ENCODE results near the gene DNAJC11.
"Not testable (repeated sequence)": the region's sequence is repeated elsewhere in the genome, so short reads cannot be mapped to it uniquely, and the experiment has no call there.

The DNAJC11 gene

DNA sequence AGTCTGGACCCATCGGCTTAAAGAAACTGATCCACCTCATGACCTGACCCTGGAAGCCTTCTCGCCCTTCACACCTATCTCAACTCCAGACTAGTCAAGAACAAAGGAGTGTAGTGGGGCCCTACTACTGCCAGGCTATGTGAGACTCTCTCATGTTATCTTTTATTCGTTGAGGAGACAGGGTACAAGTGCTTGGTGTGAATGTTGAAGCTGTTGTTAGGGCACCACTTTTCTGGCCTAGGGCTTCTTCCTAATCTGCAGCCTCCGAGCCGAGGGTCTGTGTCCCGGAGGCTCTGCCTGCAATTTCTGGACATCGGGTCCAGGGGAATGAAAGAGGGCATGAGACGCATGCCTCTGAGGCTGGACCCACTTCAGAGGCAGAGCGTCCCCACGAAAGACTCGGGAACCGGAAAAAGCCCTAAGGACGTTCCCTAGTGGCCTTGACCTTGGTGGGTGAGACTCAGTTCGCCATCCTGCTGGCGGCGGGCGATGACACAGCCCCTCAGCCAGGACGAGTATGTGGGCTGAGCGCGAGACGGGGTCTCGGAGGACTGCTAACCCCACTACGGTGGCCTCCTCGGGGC, 671 bp downstream of the DNAJC11 start:
- DNase-seq: no peak
- intact Hi-C loops (cut with DNase I): loop anchor here (1.0 to 10.0 kb wide), 3 partner anchors 76 to 147 kb away; partner anchors contain the start of genes NOL9 and THAP3

DNA sequence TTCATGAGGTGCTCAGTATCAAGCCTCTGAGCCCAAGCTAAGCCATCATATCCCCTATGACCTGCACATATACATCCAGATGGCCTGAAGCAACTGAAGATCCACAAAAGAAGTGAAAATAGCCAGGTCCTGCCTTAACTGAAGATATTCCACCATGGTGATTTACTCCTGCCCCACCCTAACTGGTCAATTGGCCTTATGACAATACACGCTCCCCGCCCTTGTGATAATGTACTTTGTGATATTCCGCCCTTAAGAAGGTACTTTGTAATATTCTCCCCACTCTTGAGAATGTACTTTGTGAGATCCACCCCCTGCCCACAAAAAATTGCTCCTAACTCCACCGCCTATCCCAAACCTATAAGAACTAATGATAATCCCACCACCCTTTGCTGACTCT, 1.7 kb downstream of the DNAJC11 start:
- not testable (repeated sequence) for DNase-seq
- intact Hi-C loops (cut with DNase I): loop anchor here (5.0 to 10.0 kb wide), 2 partner anchors 75 to 82 kb away; partner anchors contain the start of gene THAP3

DNA sequence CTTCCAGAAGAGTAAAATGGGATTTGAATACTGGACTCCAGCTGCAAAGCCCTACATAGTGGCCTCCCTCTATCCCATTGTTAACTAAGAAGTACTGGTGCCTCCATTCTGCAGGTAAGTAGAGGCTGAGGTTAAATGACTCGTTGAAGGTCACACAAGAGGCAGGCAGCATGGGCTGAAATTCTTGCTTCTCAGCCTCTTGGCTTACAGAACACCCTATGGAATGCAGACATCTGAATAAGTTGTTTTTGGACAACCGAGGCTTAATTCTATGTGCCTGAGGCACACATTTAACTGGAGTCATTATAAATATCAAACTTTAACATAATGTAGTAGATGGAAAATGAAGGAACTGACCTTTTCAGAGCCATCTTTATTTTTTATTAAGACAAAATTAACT, 5.7 kb downstream of the DNAJC11 start:
- intact Hi-C loops (cut with DNase I): no loop called here
- no peak for DNase-seq

DNA sequence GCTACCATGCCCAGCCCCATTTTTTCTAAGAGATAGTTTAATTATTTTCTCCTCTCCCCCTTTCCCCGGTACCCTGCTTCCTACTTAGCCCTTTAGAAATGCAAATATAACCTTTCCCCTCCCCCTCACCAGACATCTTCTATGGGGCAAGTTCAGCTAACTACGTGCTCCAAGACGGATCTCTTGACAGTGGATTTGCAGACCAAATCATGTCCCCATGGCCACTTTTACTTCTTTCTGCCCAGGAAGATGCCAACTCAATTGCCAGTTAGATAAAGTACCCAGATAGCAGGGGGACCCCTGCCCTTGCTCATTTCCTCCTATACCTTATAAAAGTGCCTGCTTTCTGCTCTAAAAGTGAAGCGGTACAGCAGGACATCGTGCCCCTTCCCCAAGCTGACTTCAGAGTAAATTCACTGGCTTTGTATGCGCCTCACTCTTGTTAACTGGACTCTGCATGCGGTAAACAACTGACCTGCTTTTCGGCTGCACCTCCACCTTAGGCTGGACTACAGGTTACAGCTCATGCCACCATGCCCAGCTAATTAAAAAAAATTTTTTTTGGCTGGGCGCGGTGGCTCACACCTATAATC, 7.4 kb downstream of the DNAJC11 start:
- intact Hi-C loops (cut with DNase I): no loop called here
- no peak for DNase-seq

DNA sequence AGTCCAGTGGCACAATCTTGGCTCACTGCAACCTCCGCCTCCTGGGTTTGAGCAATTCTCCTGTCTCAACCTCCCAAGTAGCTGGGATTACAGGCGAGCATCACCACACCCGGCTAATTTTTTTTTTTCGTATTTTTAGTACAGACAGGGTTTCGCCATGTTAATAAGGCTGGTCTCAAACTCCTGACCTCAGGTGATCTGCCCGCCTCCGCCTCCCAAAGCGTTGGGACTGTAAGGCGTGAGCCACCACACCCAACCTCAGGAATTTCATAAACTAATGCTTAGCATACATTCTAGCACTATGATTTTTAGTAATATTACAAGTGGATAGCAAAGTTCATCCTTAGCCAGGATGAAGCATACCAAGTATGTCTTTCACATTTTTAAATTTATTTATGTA, 8.7 kb downstream of the DNAJC11 start:
- intact Hi-C loops (cut with DNase I): no loop called here

DNA sequence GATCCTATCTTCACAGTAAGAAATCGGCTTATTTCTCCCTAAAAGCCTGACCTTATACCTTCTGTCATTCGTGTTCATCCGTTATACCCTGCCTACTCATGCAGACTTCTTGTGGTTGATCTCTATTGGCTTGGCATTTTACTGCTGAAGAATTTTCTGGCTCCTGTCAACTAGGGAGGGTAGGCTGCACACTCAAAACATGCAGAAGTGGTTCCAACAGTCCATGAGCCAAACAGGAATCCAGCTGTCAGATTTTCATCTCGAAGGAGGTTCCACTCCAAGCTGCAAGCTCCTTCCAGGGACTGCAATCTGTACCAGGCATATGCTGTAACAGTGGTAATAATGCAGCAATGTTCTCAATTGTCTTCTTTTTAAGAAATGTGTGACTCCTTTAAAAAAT, 10.1 kb downstream of the DNAJC11 start:
- intact Hi-C loops (cut with DNase I): no loop called here
- no peak for DNase-seq

More for the DNA sequence above, 8.7 kb downstream of the DNAJC11 start:
- DNase-seq: no peak

DNA sequence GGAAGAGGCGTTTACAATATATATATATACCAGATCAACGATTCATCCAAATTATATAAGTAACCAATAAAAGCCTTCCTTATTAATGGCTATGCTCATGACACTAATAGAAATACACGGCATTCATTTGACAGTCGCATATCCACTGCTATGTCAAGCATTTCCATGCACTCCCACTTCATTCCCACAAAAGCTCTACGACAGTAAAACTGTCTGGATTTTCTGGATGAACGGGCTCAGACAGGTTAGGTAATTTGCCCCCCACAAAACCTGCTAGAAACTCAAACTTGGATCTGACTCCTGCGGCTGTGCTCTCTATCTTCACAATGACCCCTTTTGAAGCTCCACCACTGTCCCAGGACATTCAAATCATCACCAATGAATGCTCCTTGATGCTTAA, 11.4 kb downstream of the DNAJC11 start:
- intact Hi-C loops (cut with DNase I): no loop called here
- DNase-seq: no peak

DNA sequence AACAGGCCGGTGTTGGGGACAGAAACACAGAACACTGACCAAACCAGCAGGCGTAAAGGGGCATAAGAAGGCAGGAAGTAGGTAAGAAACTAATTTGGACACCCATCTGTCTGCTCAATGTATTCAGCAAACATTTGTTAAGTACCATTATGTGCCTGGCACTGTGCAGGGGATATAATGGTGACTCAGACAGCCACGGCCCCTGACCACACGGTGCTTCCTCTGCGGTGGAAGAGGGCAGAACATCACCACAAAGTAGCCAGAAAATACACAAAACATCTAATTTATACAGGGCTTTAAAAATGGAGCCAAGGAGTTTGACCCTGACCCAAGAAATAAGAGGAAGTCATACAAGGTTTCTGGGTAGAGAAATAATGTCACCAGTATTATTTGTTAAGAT, 12.9 kb downstream of the DNAJC11 start:
- intact Hi-C loops (cut with DNase I): no loop called here
- DNase-seq: no peak

DNA sequence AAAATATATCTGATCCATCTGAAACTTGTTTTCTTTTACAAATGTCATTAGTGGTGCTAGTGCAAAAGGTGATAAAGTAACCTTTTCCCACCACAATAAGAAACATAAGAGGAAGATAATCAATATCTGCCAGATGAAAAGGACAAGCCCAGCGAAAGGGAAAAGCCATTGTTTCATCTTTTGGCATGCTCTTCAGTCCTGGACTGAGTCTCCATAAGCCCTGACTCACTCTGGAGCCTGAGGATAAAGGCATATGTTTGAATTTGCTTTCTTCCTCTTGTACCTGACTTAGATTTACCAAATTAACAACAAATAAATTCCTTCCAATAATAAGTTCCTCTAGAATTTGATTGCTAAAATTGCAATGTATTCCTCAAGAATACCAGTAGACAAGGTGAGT, 13.6 kb downstream of the DNAJC11 start:
- no peak for DNase-seq
- intact Hi-C loops (cut with DNase I): no loop called here

DNA sequence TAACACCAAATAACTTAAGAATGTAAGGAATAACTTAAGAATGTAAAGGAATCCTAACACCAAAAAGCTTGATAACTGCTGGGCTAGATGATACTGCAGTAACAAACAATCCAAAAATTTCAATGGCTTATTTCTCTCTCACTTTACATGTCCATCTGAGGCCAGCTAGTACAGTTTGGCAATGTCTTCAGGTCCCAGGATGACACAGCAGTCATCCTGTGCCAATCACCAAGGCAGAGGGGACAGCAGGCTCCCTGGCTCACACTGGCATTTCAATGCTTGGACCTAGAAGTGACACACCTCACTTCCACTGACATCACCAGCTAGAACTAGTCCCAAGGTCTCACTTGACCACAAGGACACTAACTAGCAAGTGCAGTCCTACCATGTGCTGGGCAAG, 15.3 kb downstream of the DNAJC11 start:
- no peak for DNase-seq

DNA sequence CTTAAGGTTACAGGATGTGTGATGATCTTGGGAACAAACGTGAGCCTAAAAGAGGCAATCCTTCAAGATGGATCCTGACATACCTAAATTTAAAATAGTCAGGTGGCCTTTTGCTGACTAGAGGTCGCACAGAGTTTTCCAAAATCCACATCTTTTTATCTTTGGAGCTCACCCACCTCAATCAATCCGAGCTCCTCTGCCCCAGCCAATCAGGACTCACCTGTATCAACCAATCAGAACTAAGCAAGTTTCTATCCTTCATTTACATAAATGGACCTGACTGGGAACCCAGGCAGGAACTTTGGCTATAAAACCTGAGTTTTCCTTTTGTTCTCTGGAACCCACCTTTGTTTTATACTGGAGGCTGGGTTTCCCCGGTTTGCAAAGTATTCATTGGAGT, 16.2 kb downstream of the DNAJC11 start:
- intact Hi-C loops (cut with DNase I): no loop called here

More for the DNA sequence above, 15.3 kb downstream of the DNAJC11 start:
- intact Hi-C loops (cut with DNase I): no loop called here

DNA sequence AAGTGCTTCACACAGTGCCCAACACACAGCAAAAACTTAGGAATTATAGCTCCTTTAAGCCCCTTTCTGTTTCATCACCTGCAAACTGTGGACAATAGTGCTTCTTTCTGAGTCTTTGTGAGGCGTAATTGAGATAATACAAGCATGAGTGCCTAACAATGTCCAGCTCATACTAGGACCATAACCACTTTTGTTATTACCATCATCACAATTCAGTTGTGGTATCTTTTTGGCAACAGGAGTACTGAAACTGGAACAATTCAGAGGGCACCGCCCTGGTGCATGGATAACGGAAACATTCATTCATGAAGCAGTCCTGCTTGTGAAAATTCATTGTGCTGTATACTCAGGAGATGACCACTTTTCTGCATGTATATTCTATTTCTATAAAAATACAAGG, 18.2 kb downstream of the DNAJC11 start:
- no peak for DNase-seq
- intact Hi-C loops (cut with DNase I): no loop called here

More for the DNA sequence above, 16.2 kb downstream of the DNAJC11 start:
- no peak for DNase-seq

DNA sequence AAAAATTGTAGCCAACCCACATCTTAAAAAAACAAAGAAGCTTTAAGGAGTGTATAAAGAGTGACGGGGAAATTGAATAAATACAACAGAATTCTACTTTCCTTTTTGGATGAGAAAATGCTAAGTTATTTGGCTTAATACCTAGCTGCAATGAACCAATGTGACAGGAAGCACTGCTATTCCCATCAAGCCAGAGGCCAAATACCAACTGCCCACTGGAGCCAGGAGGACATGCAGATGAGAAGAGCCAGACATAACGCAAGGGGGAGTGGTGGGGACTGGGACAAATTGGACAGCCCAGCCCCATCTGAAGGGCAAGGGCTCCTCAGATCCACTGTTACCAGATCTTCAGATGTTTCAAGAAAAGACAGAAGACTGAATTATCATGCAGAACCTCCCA, 25.7 kb downstream of the DNAJC11 start:
- DNase-seq: no peak
- intact Hi-C loops (cut with DNase I): no loop called here

DNA sequence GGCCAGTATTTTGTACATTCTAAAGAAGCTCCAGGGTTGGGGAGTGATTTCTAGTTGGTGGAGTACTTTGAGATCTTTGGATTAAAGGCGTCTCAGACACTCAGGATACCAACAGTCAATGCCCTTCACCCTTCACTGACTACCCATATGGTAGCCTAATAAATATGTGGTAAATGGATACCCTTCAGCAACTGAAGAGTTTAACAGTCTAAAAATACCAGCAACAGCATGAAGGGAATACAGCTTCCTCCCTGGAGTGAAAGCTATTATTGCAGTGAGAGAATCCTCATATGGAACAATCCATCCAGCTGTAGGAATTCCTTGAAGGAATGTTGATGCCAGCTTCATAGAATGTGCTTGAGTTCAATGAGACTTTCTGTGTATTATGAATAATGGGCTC, 26.8 kb downstream of the DNAJC11 start:
- intact Hi-C loops (cut with DNase I): no loop called here
- no peak for DNase-seq

DNA sequence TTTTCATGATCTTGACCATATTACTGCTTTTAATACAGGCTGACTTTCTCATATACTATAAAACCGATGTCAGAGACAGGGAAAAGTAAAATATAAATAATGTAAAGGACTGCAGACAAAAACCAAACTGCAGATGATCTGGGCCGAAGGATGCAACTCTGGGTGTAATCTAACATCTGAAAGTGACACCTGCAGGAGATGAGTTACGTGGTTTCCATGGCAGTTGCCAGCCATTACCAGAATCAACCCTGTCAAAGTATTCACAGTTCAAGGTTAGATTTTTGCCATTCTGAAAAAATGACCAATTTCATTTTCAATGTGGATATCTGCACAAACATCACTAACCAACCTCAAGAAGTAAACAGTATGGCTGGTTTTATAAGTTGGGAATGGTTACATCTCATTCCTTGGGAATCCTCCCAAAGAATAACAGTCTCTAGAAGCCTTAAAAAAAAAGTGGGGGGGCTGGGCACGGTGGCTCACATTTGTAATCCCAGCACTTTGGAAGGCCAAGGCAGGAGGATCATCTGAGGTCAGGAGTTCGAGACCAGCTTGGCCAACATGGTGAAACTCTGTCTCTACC, 27.7 kb downstream of the DNAJC11 start:
- intact Hi-C loops (cut with DNase I): no loop called here

DNA sequence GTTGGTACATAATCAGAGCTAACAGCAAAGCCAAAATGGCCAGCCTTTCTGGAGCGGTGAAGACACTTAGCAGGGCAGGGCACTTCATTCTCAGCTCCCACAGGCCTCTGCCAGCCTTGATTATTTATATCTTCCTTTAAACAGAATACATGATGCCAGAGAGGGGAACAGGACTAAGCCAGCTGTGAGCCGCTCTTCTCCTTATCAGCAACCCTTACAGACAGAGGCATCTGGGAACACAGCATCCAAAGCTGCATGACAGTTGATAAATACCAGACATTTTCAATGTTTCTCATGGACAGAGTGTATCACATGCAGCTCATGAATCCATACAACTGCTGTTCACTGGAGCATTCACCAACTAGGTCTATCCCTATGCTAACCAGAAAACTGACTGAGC, 29.1 kb downstream of the DNAJC11 start:
- intact Hi-C loops (cut with DNase I): no loop called here
- DNase-seq: peak in 1 of 10 donors; percentile 24

More for the DNA sequence above, 27.7 kb downstream of the DNAJC11 start:
- no peak for DNase-seq

DNA sequence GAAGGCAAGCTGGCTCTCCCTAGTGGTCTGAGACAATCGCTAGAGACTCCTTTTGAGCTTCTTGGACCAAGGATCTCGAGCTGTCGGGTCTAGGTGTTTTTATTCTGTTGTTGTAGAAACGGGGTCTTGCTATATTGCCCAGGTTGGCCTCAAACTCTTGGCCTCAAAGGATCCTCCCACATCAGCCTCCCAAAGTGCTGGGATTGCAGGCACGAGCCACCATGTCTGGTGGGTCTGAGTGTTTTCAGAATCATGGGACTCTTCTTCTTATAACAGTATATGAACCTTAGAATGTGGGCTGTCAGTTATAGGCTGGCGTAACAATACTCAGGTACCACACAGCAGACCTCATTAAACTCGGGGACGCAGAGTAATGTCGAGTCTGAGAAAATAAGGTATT, 33.1 kb downstream of the DNAJC11 start:
- DNase-seq: no peak
- intact Hi-C loops (cut with DNase I): no loop called here

DNA sequence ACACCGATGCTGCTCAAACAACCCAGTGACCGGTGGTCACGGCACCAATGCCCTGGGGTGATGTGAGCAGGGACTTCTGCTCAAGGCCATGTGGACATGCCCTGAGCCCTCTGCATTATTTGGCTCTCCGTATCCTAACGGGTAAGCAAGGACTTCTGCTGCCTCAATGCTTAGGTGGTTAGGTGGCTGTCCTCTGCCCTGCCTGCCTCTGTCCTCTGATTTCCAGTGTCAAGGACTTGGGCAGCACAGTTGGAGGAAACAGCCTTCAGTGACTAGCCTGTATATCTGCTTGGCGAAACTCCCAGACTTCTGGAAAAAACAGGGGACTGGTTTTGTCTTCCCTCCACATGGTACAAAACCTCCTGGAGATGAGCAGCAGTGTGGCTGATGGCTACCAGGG, 34.5 kb downstream of the DNAJC11 start:
- intact Hi-C loops (cut with DNase I): no loop called here
- no peak for DNase-seq

DNA sequence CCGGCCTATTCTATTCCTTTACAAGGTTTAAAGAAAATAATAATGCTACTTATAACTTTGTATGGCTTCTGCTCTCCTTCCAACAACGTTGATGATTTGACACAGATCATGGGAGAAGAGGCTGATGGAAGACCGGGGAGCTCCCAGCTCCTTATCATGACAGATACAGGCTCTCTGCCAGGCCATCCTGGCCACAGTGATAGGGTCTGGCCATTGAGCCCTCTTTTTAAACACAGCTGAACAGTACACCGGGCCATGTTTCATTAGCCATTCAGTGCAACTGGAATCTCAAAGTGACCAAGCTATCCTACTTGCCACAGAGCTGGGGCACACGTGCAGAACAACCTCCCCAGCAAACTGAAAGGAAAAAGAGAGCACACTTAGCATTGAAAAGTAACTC, 34.9 kb downstream of the DNAJC11 start:
- intact Hi-C loops (cut with DNase I): no loop called here
- DNase-seq: no peak

DNA sequence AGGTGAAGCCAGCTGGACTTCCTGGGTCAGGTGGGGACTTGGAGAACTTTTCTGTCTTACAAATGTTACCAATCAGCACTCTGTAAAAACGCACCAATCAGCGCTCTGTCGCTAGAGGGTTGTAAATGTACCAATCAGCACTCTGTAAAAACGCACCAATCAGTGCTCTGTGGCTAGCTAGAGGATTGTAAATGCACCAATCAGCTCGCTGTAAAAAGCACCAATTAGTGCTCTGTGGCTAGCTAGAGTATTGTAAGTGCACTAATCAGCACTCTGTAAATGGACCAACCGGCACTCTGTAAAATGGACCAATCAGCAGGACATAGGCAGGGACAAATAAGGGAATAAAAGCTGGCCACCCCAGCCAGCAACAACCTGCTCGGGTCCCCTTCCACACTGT, 39.1 kb downstream of the DNAJC11 start:
- intact Hi-C loops (cut with DNase I); DNase-seq: not testable (repeated sequence)

DNA sequence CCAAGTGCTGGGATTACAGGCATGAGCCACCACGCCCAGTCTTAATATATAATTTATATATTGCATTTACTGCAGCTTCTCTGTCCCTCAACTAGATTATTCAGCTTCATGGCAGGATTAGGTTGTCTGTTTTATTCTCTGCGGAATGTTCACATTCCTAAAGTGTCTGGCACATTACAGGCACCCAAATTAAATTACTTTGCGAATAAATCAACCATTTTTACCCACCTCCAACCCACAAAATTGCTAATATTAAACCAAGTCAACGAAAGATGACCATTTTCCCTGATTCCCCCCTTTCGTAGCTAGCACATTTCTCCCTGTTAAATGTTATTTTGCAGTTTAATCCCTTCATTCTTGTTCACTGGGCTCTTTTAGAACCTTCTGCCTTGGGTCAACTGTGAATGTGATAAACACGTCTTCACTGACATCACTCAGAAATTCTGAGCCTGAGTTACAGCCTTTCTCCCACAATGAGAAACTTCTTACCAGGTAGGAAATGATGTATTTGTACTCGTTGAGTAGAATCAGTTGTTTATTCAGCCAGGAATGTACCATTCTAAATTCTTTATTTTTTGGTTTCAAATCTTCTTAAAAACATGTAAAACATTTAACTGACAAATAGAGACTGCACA, 41.1 kb downstream of the DNAJC11 start:
- no peak for DNase-seq
- intact Hi-C loops (cut with DNase I): no loop called here

All from posterior cingulate gyrus (tissue), 11 donors.